PFSK-1 (cell line): Measurements from ENCODE around the gene ADAM12.

Experiments
- FOXP2 ChIP-seq: optimal IDR thresholded peaks from 2 replicates; pipeline ENCODE3; 2011; ENCODE audit warnings: borderline replicate concordance, control low read depth, inconsistent platforms; ENCODE audit not compliant: insufficient read depth; ENCODE audit errors: extremely low read length, extremely low read depth
- POLR2AphosphoS5 ChIP-seq: IDR thresholded peaks from 2 replicates; pipeline ENCODE4 v1.6.1; 2012; ENCODE audit warnings: low read depth, mild to moderate bottlenecking, control low read depth, low read length, moderate library complexity
- SIN3A ChIP-seq: IDR thresholded peaks from 2 replicates; pipeline ENCODE4 v1.6.1; 2012; ENCODE audit warnings: mild to moderate bottlenecking, low read length, moderate library complexity, borderline replicate concordance; ENCODE audit not compliant: insufficient read depth
- TAF1 ChIP-seq: IDR thresholded peaks from 2 replicates; pipeline ENCODE4 v1.6.1; 2012; ENCODE audit warnings: low read length, control low read depth, borderline replicate concordance; ENCODE audit not compliant: insufficient read depth
- TF ChIP-seq, protein P1 (sequence below), 2 experiments: IDR thresholded peaks; 2 replicates each; pipeline versions ENCODE4 v1.6.1 to v1.8.0; 2011 to 2012; ENCODE audit warnings: low read depth in 2 of 2, low read length in 2 of 2, control low read depth in 1 of 2, inconsistent platforms in 1 of 2, mild to moderate bottlenecking in 1 of 2, moderate library complexity in 1 of 2; ENCODE audit not compliant: insufficient read depth in 1 of 2

DNA sequence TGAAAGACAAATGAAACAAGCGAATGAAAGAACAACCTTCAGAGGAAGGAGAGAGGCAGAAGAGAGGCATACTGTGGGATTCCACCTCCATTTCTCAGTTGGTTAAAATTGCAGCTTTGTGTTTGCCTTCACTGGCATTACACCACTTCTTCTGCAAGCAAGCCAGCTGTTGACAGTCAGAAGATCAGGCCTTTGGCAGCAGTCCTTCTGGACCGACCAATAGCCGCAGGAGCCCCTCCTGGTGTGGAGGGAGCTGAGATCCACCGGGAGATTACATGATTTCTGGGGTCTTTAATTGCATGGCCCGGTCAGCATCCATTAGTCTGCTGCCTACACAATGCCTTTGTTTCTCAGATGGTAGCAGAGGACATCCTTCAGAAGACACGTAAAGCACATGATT, 206.7 kb downstream of the ADAM12 start:
- TF ChIP-seq, protein P1, sequence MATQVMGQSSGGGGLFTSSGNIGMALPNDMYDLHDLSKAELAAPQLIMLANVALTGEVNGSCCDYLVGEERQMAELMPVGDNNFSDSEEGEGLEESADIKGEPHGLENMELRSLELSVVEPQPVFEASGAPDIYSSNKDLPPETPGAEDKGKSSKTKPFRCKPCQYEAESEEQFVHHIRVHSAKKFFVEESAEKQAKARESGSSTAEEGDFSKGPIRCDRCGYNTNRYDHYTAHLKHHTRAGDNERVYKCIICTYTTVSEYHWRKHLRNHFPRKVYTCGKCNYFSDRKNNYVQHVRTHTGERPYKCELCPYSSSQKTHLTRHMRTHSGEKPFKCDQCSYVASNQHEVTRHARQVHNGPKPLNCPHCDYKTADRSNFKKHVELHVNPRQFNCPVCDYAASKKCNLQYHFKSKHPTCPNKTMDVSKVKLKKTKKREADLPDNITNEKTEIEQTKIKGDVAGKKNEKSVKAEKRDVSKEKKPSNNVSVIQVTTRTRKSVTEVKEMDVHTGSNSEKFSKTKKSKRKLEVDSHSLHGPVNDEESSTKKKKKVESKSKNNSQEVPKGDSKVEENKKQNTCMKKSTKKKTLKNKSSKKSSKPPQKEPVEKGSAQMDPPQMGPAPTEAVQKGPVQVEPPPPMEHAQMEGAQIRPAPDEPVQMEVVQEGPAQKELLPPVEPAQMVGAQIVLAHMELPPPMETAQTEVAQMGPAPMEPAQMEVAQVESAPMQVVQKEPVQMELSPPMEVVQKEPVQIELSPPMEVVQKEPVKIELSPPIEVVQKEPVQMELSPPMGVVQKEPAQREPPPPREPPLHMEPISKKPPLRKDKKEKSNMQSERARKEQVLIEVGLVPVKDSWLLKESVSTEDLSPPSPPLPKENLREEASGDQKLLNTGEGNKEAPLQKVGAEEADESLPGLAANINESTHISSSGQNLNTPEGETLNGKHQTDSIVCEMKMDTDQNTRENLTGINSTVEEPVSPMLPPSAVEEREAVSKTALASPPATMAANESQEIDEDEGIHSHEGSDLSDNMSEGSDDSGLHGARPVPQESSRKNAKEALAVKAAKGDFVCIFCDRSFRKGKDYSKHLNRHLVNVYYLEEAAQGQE (IDR thresholded peaks at IDR 0.05; ENCODE audit: insufficient read depth in 1 of 2, low read depth in 2 of 2, low read length in 2 of 2), result no peak
- no peak for TF ChIP-seq POLR2AphosphoS5
- no peak for TF ChIP-seq SIN3A
- no peak for TF ChIP-seq FOXP2
- TF ChIP-seq TAF1, result no peak
